B cell (primary cell): ENCODE results near the gene PDCD11. TPM values are rescaled to one million over a fixed set of nuclear protein-coding genes. Genes with fewer than 3 reads are reported as not detected.

Experiments used
- ATAC-seq: fragments of 200-7000 bp; cut with Tn5 transposase; one replicate; pipeline ENCODE4 v1.10.0; 2021; ENCODE audit warnings: low read depth, mild to moderate bottlenecking, moderate number of reproducible peaks, moderate library complexity
- CTCF ChIA-PET: fragments of 350-600 bp; sonication (Branson Sonifier 250); formaldehyde crosslinking; loops from one replicate; lab custom pipeline; 2021; ENCODE audit warnings: antibody characterized with exemption, inconsistent platforms; lab: Charles Lee
- POLR2A ChIA-PET: fragments of 350-600 bp; sonication (Branson Sonifier 250); formaldehyde crosslinking; loops from one replicate; lab custom pipeline; 2021; ENCODE audit warnings: antibody characterized with exemption; lab: Charles Lee
- DNase-seq: peaks from one replicate; pipeline ENCODE4 v3.0.0; 2013
- H2AFZ ChIP-seq: 2 replicates; pipeline ENCODE4 v1.6.1; 2012; ENCODE audit warnings: mild to moderate bottlenecking, low read depth, low read length; ENCODE audit not compliant: insufficient read depth, poor library complexity, severe bottlenecking
- H3K27ac ChIP-seq, 2 donors: 1 replicate in 1 of 2; 2 replicates in 1 of 2; pipeline ENCODE4 v1.5.1; 2012 to 2013; ENCODE audit warnings: low read length in 2 of 2, mild to moderate bottlenecking in 2 of 2, moderate library complexity in 1 of 2
- H3K27me3 ChIP-seq, 4 experiments: fragments of 200-600 bp in 1 of 4; sonication (generic) in 1 of 4; replicated peaks in 1 of 4; 1 replicate in 2 of 4; 2 replicates in 2 of 4; pipeline versions ENCODE4 v1.6.1 to v1.7.0; 2013 to 2016; ENCODE audit warnings: low read length in 3 of 4, mild to moderate bottlenecking in 2 of 4, mixed read lengths in 1 of 4, moderate library complexity in 1 of 4; ENCODE audit not compliant: insufficient read depth in 4 of 4, control insufficient read depth in 3 of 4; ENCODE audit errors: control extremely low read depth in 1 of 4
- H3K36me3 ChIP-seq, 2 experiments: replicated peaks in 1 of 2; 1 replicate in 1 of 2; 2 replicates in 1 of 2; pipeline versions ENCODE4 v1.6.1 to v1.7.1; 2013; ENCODE audit warnings: low read length in 1 of 2; ENCODE audit not compliant: insufficient read depth in 2 of 2, control insufficient read depth in 1 of 2; ENCODE audit errors: control extremely low read depth in 1 of 2, extremely low read depth in 1 of 2
- H3K4me1 ChIP-seq, 2 donors: fragments of 200-600 bp in 1 of 2; sonication (generic) in 1 of 2; 1 replicate in 1 of 2; 2 replicates in 1 of 2; pipeline versions ENCODE4 v1.5.1 to v1.6.1; 2013 to 2017; ENCODE audit warnings: low read length in 2 of 2; ENCODE audit not compliant: control insufficient read depth in 2 of 2, insufficient read depth in 2 of 2
- H3K4me2 ChIP-seq: replicated peaks from 2 replicates; pipeline ENCODE3; 2012; ENCODE audit warnings: mild to moderate bottlenecking, low read depth, low read length; ENCODE audit not compliant: poor library complexity, severe bottlenecking
- H3K4me3 ChIP-seq, 5 experiments: fragments of 200-600 bp in 1 of 5; sonication (generic) in 1 of 5; 1 replicate in 3 of 5; 2 replicates in 2 of 5; pipeline versions ENCODE4 v1.5.1 to v1.7.0; 2011 to 2016; ENCODE audit warnings: low read length in 4 of 5, mild to moderate bottlenecking in 4 of 5, low read depth in 2 of 5, control low read depth in 1 of 5, moderate library complexity in 1 of 5; ENCODE audit not compliant: insufficient read depth in 1 of 5; ENCODE audit errors: control extremely low read depth in 1 of 5, extremely low read depth in 1 of 5
- H3K79me2 ChIP-seq: fragments of 200-600 bp; sonication (generic); one replicate; pipeline ENCODE4 v1.6.0; 2016; ENCODE audit warnings: low read length; ENCODE audit not compliant: control insufficient read depth, insufficient read depth
- H3K9ac ChIP-seq: fragments of 200-600 bp; sonication (generic); 2 replicates; pipeline ENCODE4 v1.6.1; 2017; ENCODE audit warnings: mild to moderate bottlenecking, low read length, moderate library complexity
- H3K9me3 ChIP-seq, 3 donors: one replicate each; pipeline versions ENCODE4 v1.6.1 to v1.7.1; 2013; ENCODE audit warnings: low read length in 2 of 3; ENCODE audit not compliant: control insufficient read depth in 2 of 3, insufficient read depth in 1 of 3; ENCODE audit errors: control extremely low read depth in 1 of 3
- H4K20me1 ChIP-seq: 2 replicates; pipeline ENCODE4 v1.6.0; 2012; ENCODE audit warnings: mild to moderate bottlenecking, low read length; ENCODE audit not compliant: insufficient read depth, control insufficient read depth, poor library complexity, severe bottlenecking
- H3K27ac Mint-ChIP-seq: one replicate; pipeline ENCODE4 v1.8.0; 2021; ENCODE audit warnings: mixed read lengths
- H3K27me3 Mint-ChIP-seq: one replicate; pipeline ENCODE4 v1.8.0; 2021; ENCODE audit warnings: mixed read lengths
- H3K4me1 Mint-ChIP-seq: one replicate; pipeline ENCODE4 v1.8.0; 2021; ENCODE audit warnings: mixed read lengths
- H3K4me3 Mint-ChIP-seq: one replicate; pipeline ENCODE4 v1.8.0; 2021; ENCODE audit warnings: mixed read lengths
- H3K9me3 Mint-ChIP-seq: one replicate; pipeline ENCODE4 v1.8.0; 2022; ENCODE audit warnings: mixed read lengths; ENCODE audit not compliant: insufficient read depth
- EZH2 ChIP-seq: IDR thresholded peaks from 2 replicates; pipeline ENCODE4 v1.6.1; 2012; ENCODE audit warnings: borderline replicate concordance, low read depth, mild to moderate bottlenecking, moderate library complexity, low read length; ENCODE audit not compliant: insufficient read depth, poor library complexity, severe bottlenecking
- WGBS: methylation state at CpG from one replicate; pipeline ENCODE4 v1.1.5; 2013; ENCODE audit warnings: missing lambda C conversion rate; ENCODE audit not compliant: insufficient coverage; 5-methylcytosine and 5-hydroxymethylcytosine counted together
- intact Hi-C: fragments of 100-400 bp; cut with micrococcal nuclease; formaldehyde crosslinking; loops from one replicate; pipeline ENCODE4 v1.10.0; 2022
- polyA plus RNA-seq: library from polyadenylated mRNA; depleted of rRNA; stranded (reverse); fragments of >200 nt; gene quantifications from 2 replicates; pipeline ENCODE4 v1.2.3, GENCODE V29; 2012
- total RNA-seq, 2 donors: library from RNA; stranded (reverse); fragments of 120-200 nt in 1 of 2; gene quantifications; 1 replicate in 1 of 2; 2 replicates in 1 of 2; pipeline versions ENCODE4 v1.2.3 to v1.2.4, GENCODE V29; 2013 to 2022
- TF ChIP-seq, protein P1 (sequence below): fragments of 200-600 bp; IDR thresholded peaks from one replicate; pipeline ENCODE4 v1.8.0; 2022; ENCODE audit warnings: antibody characterized with exemption, mild to moderate bottlenecking

The PDCD11 gene
- total and polyA plus RNA-seq, 2 donors (not counting 1 experiment from before 2014, with no cell fraction given) = 15.9 to 42.3 TPM

- Histone ChIP-seq H3K4me1 (no peaks in the 10 kb centered on the region), H3K27ac (peak overlapping the region in 1 of 2 donors; percentile 28), H3K9ac (no peak overlapping the region), H4K20me1 (no peaks in the 10 kb centered on the region), H3K27me3 (no peaks in the 10 kb centered on the region), H2AFZ (no peak overlapping the region), H3K36me3 (peaks cover 0 to 62% of the 10 kb centered on the region in 2 experiments), H3K4me3 (no peak overlapping the region), H3K9me3 (no peaks in the 10 kb centered on the region), H3K79me2 (no peaks in the 10 kb centered on the region), H3K4me2 (no peak overlapping the region)
- intact Hi-C loops = no loop called here
- Mint-ChIP-seq H3K4me1 (no peaks in the 10 kb centered on the region), H3K27me3 (no peaks in the 10 kb centered on the region), H3K27ac (no peak overlapping the region), H3K9me3 (no peaks in the 10 kb centered on the region), H3K4me3 (no peak overlapping the region)
- ChIA-PET CTCF (interaction anchor here (2.9 kb wide), 1 partner anchor 12 kb away, joined by 12 read pairs; no protein-coding TSS in a partner anchor), POLR2A (no interaction called here)
- DNase-seq (no peak), ATAC-seq (no peak)
- WGBS = 20% methylated on average over 1 of the region's 5 CpGs
- TF ChIP-seq, protein P1, sequence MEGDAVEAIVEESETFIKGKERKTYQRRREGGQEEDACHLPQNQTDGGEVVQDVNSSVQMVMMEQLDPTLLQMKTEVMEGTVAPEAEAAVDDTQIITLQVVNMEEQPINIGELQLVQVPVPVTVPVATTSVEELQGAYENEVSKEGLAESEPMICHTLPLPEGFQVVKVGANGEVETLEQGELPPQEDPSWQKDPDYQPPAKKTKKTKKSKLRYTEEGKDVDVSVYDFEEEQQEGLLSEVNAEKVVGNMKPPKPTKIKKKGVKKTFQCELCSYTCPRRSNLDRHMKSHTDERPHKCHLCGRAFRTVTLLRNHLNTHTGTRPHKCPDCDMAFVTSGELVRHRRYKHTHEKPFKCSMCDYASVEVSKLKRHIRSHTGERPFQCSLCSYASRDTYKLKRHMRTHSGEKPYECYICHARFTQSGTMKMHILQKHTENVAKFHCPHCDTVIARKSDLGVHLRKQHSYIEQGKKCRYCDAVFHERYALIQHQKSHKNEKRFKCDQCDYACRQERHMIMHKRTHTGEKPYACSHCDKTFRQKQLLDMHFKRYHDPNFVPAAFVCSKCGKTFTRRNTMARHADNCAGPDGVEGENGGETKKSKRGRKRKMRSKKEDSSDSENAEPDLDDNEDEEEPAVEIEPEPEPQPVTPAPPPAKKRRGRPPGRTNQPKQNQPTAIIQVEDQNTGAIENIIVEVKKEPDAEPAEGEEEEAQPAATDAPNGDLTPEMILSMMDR = no peak
- TF ChIP-seq EZH2 = no peak
Measured at GRCh38 chr10:103428989-103429643, 32.7 kb downstream of the PDCD11 start.

- H3K4me1 ChIP-seq = no peaks in the 10 kb centered on the region
- no peak for ATAC-seq
- WGBS = 80% methylated on average over 1 of the region's 5 CpGs
Measured at GRCh38 chr10:103429647-103430046, 33.2 kb downstream of the PDCD11 start.

More at GRCh38 chr10:103429647-103430046, 33.2 kb downstream of the PDCD11 start:
- Mint-ChIP-seq H3K27me3 (no peaks in the 10 kb centered on the region), H3K4me1 (no peaks in the 10 kb centered on the region), H3K4me3 (no peak overlapping the region), H3K27ac (no peak overlapping the region), H3K9me3 (no peaks in the 10 kb centered on the region)
- POLR2A ChIA-PET = no interaction called here
- Histone ChIP-seq H3K4me3 (no peak overlapping the region), H4K20me1 (no peaks in the 10 kb centered on the region), H3K27me3 (no peaks in the 10 kb centered on the region), H3K9me3 (no peaks in the 10 kb centered on the region), H3K79me2 (no peaks in the 10 kb centered on the region), H3K4me2 (no peak overlapping the region), H3K36me3 (peaks cover 0 to 63% of the 10 kb centered on the region in 2 experiments), H3K9ac (no peak overlapping the region), H2AFZ (no peak overlapping the region), H3K27ac (no peak overlapping the region)
- CTCF ChIA-PET = no interaction called here
- intact Hi-C loops = no loop called here
- no peak for TF ChIP-seq EZH2
- TF ChIP-seq, protein P1 = no peak
- no peak for DNase-seq
